CD4-positive, alpha-beta T cell treated with Interleukin-17A for 1 hour (primary cell): ENCODE data around the gene ARMH3.

ENCODE experiments used
- DNase-seq: peaks from one replicate; pipeline ENCODE4 v3.0.0-alpha.2; 2020

Gene ARMH3

DNA sequence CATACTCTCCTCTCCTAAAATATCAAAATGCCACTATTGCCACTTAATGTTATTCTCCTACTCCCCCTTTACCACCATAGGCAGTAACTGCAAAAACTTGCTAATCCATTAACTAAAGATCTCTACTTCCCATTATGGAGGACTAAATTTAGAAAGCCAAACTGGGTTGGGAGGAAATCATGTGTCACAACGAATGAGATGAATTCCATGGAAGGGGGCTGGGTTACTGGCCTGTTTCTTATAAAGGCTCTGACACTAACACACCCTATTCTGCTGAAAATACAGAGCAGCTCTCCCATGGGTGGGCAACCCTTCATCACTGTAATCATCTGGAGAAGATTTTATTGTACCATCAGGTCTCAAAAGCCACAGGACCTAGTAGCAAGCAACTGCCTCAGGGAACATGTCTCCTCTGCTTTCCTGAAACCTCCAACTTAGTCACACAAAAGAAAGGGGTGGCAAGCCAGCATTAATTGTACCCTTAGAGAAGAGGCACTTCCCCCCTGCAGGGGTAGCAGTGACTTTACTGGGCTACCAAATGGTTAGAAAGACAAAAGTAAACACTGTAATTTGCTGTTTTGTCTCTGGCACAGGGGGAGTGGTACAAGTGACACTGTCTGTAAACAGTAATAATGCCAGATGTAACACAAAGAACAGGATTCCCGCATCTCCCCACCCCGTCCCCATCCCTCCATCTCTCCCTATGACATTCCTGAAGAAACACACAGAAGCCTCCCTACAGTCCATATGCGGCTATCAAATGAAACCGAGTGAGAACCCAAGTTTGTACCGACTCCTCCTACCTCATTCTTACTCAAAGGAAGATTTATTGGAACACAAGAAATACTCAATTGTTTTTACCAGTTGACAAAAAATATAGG is 81.6 kb downstream of the ARMH3 start:
- DNase-seq: no peak

DNA sequence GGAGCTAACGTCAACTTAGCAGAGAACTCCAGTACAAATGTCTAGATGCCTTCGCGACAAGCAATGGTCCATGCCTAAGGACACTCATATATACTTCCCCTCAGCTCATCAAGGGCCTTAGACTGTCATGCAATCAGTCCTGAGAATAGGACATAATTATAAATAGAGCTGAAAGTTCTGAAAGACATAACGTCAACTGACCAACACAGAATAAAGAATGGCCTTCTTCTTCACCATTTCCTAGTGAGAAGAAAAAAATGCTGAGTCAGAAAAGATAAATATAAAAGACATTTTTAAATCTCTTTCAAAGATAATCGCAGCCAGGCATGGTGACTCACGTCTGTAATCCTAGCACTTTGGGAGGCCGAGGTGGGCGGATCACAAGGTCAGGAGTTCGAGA is 83.2 kb downstream of the ARMH3 start:
- DNase-seq: no peak

DNA sequence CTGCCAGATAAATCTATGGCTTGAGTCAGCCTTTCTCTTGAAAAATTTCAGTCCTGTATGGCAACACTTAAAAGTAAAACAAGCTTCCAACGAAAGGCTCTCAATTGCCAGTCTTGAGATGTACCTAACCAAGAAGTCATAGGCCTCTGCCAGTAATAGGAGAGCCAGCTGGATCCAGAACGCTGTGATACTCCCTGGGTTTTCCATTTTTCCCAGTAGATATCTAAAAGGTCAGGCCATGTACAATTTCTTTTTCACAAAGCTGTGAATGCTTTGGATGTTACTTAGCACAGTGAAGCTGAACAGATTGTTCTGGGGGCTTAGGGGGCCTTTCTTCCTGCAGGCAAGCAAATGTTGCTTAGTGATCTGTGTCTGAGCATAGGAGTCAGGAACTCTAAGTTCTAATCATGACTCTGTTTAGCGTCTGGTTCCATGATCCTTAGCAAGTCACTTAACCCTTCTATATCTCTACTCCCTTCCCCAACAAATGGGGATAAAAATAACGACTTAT is 86.5 kb downstream of the ARMH3 start:
- no peak for DNase-seq

DNA sequence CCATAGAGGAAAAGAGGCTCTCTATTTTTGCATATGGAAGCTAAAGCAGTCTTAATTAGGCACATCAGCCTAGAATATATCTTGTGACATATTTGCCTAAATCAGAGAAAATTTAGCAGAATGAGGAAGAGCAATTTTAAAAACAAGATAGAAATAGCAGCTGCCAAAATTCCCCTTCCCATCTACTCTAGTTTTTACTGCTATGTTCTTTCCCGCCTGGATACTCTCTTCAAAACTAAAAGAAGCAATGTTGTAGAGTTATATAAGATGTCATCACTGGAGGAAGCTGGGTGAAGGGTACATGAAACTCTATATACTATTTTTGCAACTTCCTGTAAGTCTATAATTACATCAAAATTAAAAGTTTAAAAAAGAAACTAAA is 87.0 kb downstream of the ARMH3 start:
- DNase-seq: no peak

DNA sequence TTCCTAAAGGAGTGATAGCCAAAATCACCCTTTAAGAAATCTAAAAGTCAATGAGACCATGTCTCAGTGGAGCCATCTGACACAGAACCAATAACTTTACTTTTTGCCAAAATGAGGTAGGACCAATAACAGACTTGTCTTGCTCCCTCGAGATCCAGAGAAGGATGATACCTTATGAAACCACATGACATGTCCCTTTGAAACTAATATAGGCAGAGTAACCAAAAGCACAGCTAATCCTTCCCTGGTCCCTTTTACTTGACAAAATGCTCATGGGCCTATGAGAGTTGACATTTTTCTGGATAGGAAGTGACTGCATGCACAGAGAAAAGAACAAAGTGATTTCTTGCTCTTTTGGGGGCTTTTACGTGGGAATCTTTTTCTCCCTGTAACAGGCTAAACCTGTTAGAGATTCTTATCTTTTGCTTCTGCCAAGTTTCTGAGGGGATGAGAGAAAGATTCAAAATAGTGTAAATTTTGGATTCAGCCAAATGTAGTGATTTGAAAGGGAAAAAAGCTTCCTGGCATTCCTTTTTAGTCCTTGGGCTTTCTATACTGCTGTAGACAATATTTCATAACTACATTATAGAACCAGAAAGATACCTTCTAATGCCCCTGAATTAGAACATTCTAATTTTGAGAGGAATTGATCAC is 87.6 kb downstream of the ARMH3 start:
- no peak for DNase-seq

DNA sequence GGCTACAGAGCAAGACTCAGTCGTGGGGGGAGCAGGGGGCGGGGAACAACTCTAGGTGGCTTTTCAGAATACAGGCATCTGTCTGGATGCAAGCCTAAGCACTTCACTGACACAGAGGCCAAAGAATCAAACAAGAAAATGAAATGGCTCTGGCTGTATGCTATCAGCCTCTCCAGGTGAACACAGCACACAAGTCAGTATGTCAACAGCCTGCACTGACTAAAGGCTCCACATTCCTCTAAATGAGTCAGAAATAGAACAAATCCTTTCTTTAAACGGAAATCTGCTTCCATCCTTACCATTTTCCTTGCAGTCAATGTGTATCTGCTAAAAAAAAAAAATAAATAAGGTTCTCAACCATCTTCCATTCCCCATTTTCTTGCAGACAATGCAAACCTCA is 88.3 kb downstream of the ARMH3 start:
- no peak for DNase-seq

DNA sequence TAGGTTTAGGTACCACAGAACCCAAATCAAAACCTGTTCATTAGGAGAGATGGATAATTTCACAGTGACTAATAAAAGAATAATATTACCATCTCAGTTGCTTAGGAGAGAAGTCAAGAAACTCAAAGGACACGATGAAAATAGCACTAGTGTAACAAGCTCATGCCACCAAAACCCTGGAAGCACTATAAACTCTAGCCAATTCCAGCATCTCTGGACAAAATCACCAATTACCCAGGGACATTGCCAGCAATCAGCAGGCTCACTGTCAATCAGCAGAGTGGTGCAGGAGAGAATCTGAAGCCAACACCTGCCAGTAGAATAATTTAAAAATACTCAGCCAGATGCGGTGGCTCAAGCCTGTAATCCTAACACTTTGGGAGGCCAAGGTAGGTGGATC is 88.9 kb downstream of the ARMH3 start:
- no peak for DNase-seq

DNA sequence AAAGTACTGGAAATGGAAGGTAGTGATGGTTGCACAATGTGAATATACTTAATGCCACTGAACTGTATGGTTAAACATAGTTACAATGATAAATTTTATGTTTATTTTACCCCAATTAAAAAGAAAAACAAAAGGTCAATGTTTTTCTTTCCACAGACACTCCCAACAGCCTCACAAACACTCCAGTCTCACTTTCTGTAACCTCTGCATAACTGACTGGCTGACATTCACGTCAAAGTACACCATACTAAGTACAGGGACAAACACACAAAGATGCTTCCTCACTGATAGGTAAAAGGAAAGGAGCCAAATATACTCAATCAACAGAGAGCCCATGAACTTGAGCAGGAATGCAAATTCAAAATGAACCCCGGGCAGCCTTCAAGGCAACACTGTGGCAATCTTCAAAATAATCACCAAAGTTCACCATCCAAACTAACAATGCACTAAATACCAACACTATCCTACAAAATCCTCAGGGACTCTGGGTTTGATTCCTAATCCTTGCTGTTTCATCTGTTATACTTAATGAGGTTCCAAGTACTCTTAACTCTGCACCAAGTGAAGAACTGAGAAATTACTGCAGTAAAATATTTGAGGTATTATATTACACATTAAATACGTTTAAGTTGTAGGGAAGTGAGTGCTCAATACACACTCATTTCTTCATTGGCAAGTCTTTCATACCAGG is 90.8 kb downstream of the ARMH3 start:
- DNase-seq: no peak

DNA sequence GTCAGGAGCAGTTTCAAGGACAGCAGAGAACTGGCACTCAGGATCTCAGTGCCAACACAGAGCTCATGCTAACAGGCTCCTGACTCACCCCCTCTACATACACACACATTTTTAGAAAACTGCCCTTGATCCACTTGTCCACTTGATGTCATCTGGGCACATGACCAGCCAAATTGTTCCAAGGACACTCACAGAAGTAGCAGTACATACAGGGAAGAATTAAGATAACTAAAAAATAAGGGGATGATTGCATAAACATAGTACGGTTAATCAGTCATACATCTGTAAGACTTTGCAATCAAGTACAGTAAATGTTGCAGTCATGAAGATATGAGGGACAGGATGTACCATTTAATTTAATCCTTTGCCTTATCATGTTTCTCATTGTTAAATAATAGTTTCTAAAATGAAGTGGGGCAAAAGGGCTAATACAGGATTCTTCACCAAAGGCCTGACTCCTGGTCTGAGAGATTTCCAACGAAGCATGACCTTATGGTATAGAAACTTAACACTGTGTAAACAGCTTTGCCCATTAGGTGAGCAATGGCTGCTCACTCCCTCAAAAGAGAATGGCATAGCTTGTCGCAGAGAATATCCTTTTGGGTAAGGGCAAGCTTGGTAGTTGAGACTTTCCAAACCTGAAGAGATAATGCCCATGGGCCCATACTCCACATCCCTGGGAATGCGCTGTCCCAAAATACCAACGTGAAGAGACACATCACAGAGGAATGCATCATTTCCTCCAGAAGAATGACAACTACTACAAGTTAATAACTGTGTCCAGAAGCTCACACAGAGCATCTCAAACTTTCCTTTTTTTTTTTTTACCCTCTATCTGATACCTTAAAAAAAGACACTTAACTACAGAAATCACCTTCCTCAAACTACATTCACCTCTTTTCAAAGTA is 94.1 kb downstream of the ARMH3 start:
- DNase-seq: no peak

DNA sequence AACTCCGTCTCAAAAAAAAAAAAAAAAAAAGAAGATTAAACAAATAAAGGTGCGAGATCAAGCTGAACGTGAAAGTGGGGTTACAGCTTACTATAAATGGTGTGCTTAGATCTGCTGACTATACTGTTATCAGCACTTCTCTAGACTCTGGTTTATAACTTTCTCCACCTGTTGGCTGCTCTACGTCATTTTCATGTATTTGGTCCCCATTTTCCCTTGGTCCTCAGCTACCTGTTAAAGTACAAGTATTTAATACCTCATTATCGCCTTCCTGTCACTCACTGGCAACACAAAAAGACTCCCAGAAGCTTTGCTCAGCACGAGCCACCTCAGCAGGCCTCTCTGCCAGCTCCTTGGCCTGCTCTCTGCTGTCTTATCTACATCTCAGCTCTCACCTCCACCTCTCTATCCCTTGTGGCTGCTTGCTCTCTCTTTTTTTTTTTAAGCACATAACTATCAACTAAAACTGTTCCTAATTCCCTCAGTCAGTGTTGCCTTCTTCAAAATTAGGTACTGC is 95.0 kb downstream of the ARMH3 start:
- DNase-seq: no peak

DNA sequence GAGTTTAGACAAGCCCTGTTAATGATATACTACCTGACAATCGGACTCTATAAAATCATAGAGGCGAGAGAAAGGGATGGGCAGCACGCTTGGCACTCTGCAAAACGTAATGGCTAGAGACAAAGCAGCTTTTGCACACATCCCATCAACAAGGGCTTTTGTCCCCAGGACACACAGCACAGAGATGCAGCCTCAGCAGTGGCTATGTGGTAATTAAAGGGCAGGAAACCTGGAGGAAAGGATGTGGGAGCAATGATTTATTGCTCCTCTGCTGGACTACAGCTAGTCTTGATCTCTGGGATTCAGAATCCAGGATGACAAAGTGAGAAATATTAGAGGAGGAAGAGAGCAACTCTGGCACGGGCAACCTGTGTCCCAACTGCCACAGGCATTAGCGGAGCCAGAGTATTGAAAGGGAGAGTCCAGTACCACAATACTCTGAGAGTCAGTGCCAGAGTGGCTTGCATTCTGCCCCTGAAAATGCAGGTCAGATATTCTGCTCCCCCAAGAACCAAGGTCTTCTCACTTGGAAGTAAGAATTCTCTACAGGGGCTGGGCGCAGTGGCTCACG is 96.5 kb downstream of the ARMH3 start:
- no peak for DNase-seq

DNA sequence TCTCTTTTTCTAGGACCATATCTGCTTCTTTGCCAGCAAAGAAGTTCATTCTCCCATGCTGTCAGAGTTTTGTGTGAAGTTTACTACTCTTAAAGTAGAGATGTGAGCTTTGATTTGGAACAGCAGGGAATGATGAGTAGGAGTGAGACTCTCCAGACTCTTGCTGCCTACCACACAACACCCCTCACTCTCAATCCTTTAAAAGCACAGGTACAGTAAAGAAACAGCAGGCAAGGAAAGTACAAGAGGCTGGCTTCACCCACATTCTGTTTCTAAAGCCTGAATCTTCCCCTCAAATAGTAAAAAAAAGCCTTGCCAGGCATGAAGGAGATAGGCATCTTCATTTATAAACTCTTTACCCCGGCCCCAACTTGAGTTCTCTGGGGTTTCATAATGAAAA is 97.3 kb downstream of the ARMH3 start:
- no peak for DNase-seq

DNA sequence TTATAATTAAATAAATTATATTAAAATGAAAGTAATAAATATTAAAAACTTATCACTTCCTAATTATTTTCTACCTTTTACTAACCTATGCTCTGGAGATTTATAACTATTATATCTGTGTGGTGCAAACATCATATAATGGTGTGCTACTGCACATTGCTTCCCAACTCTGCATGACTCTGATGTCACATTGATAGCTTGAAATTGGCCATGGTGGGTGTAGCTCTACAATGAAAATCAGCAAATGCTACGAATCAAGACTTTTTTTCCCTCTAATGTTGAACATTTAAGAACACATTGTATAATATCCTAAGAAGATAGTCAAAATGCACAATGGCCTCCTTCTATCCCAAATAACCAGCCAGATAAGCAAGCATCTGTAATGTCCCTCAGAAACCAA is 99.1 kb downstream of the ARMH3 start:
- no peak for DNase-seq

DNA sequence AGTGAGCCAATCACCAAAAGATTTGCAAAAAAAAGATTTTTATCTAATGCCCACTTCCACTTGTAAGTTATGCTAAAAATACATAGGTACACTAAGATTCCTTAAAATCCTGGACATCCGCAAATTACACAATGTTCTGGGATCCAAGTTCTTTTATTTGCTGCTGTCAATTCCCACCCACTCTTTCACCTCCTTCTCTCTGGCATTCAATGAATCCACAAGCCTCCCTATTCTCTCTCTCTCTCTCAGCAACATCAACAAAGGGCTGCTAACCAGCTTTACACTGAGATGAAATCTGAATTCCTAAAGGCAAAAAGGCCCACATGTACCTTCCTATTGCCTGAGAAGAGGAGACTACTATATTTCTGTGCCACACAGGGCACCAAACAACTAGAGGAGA is 99.9 kb downstream of the ARMH3 start:
- DNase-seq: no peak

DNA sequence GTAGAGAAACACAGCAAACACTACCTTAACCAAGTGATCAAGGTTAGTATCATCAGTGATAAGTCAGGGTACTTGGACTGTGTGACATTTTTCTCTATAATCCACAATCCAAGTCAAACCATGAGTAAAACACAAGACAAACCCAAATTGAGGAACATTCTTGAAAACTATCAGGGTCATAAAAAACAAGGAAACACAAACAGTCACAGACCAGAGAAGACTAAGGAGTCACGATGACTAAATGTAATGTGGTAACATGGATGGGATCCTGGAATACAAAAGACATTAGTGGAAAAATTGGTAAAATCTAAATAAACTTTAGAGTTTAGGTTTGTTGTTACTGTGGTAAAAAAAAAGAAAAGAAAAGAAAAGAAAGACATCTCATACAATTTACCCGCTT is 103.8 kb downstream of the ARMH3 start:
- no peak for DNase-seq

DNA sequence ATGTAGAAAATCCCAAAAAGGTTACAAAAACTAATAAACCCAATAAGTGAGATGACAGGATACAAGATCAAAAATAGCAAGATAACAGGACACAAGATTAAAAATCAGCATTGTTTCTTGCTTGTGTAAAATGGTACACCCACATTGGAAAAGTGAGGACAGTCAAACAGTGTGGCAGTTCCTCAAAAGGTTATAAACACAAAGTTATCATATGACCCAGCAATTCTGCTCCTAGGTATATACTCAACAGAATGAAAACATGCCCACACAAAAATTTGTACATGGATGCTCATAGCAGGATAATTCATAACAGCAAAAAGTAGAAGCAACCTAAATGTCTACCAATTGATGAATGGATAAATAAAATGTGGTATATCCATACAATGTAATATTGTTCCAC is 105.8 kb downstream of the ARMH3 start:
- no peak for DNase-seq

DNA sequence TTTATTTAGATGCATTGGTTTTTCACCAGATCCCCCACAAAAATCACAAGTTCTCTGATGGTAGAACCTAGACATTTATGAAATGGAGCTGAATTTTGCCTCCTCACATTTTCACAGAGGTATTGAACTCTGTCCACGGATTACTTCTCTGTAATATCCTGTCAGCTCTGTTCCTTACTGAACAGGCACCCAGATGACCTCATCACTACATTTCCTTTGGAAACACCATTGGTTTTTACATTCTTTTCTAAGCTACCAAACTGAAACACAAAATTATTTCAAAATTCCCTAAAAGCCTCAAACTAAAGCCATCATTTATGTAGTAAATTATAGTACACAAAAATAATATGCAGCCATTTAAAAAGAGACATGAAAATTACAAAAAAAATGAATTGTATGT is 114.1 kb downstream of the ARMH3 start:
- no peak for DNase-seq

DNA sequence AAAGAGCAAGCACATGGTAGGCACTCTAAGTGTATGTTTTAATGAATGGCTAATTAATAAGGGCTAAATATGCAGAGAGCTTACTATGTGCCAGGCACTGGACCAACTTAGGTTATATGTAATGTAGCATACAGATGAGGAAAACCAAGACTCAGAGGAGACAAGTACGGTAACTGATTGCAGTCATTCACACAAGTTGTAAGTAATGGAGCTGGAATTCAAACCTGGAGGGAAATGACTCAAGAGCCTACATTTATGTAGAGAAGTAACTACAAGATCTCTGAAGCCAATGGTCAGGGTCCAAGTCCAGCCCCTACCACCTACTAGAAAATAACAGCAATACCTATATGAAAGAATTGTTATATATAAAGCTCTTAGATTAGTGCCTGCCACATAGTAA is 115.1 kb downstream of the ARMH3 start:
- no peak for DNase-seq

DNA sequence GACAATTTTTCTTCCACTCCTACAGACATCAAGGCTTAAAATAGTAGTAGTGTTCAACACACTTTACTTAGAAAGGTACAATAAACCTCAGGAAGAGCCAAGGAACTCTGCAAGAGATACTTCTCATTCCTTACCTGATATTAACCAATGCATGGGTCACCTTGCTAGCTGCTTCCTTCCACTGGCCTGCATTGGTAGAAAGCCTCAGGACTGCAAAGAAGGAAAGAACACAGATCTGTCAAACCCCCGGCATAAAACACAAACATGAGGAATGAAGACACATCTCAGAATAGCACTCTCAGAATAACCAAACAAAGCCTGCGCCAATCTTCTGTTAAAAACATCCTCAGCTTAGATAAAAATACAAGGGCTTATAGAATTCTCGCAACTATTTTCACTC is 116.2 kb downstream of the ARMH3 start:
- no peak for DNase-seq

DNA sequence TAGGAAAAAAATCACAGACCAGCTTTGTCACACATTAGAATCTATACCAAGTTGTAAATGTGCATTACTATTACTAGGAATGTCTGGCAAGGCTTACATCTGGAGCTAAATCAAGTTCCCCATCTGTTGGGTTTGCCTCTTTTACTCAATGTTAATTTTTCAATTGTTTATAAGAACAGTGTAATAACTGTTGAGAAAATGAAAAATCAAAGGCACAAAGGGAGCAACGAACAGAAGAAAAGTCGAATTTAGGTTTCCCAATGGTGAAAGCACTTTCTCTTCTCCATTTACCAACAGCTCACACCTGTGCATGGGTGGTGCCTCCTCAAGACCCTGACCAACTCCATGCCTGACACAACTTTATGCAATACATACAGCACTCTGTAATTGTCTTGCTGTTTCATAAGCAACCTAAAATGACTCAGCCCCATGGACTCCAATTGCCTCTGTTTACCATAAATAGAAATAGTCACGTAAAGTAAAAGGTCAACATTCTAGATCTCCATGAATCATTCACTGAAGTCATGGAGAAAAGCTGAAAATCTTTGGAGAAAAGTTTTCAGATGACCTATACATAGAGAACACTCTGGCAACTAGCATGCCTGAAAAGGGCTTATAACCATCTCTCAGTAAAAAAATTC is 116.8 kb downstream of the ARMH3 start:
- no peak for DNase-seq

DNA sequence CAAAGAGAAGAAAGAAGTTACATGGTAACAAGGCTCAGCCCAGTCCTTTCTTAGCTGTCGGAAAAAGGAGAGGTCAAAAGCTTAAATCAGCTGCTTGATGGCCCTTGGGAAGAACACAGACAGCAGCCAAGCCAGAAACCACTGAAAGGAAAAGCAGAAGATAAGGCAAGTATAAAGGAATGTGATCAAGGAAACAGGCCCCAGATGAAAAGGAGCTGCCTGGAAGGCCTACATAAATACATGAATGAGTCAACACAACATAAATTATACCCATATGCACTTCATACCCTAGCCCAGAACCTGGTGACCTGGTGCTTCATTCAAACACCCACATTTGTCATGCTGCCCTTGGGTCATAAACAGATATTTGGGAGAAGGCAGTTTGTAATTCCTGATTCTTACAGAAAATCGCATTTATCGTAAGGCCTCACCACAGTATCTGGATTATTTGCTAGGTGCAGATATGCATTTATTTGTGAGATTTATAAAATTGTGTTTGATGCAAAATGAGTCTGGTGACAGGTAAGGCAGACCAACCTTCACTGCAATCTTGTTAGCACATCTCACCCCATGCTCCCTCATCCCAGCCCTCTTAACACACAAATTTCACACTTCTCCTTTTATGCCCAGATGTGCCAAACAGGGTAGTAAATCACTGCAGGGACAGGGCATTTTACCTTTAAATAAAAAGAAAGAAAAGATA is 117.5 kb downstream of the ARMH3 start:
- DNase-seq: no peak
